ENCODE data around the gene RPUSD1.

RPUSD1 gene

GRCh38 chr16:819336-820043 is 31.3 kb upstream of the RPUSD1 start:
- no peak for DNase-seq (ENCODE audit: low read depth, low spot score)

GRCh38 chr16:818592-818991 is 30.4 kb upstream of the RPUSD1 start:
- DNase-seq (ENCODE audit: low read depth, low spot score): no peak

- no peak for DNase-seq (ENCODE audit: low read depth, low spot score)
These were observed 30.0 kb upstream of the RPUSD1 start for GRCh38 chr16:818132-818531.

- DNase-seq (ENCODE audit: low read depth, low spot score): no peak
These were observed 29.1 kb upstream of the RPUSD1 start for GRCh38 chr16:817001-817906.

- DNase-seq (ENCODE audit: low read depth, low spot score): no peak
These were observed 27.7 kb upstream of the RPUSD1 start for GRCh38 chr16:815861-816260.

- DNase-seq (ENCODE audit: low read depth, low spot score): no peak
These were observed 26.8 kb upstream of the RPUSD1 start for GRCh38 chr16:814974-815373.

GRCh38 chr16:813916-814412 is 25.8 kb upstream of the RPUSD1 start:
- DNase-seq (ENCODE audit: low read depth, low spot score): no peak

GRCh38 chr16:813204-813915 is 25.2 kb upstream of the RPUSD1 start:
- DNase-seq (ENCODE audit: low read depth, low spot score): no peak

GRCh38 chr16:808085-808386 is 19.9 kb upstream of the RPUSD1 start:
- DNase-seq (ENCODE audit: low read depth, low spot score): no peak

GRCh38 chr16:807347-808084 is 19.3 kb upstream of the RPUSD1 start:
- DNase-seq (ENCODE audit: low read depth, low spot score): peak; percentile 72

- DNase-seq (ENCODE audit: low read depth, low spot score): no peak
These were observed 17.3 kb upstream of the RPUSD1 start for GRCh38 chr16:805474-805873.

- no peak for DNase-seq (ENCODE audit: low read depth, low spot score)
These were observed 16.2 kb upstream of the RPUSD1 start for GRCh38 chr16:804193-805048.

- DNase-seq (ENCODE audit: low read depth, low spot score): no peak
These were observed 15.5 kb upstream of the RPUSD1 start for GRCh38 chr16:803754-804080.

- no peak for DNase-seq (ENCODE audit: low read depth, low spot score)
These were observed 15.0 kb upstream of the RPUSD1 start for GRCh38 chr16:802914-803753.

- no peak for DNase-seq (ENCODE audit: low read depth, low spot score)
These were observed 14.3 kb upstream of the RPUSD1 start for GRCh38 chr16:802461-802860.

GRCh38 chr16:801584-802363 is 13.6 kb upstream of the RPUSD1 start:
- no peak for DNase-seq (ENCODE audit: low read depth, low spot score)

GRCh38 chr16:800834-801511 is 12.8 kb upstream of the RPUSD1 start:
- no peak for DNase-seq (ENCODE audit: low read depth, low spot score)
